ENCODE results near the gene NINL.

The NINL gene

DNA sequence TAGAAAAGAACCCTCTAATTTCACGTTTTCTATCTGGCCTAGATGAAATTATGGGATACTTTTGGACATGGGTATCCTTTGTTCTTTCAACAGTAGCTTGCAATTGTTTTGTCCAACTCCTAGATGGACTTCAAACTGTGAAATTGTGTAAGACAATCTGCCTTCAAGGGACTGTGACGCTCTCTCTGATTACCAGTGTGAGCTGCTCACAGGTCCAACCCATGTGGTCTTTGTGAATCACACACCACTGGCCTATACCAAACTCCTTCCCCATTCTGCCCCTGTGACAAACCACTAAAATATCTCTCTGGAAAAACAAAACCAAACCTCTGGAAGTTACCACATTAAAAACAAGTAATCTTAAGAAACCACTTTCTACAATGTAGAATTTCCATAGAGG is 59.5 kb downstream of the NINL start:
- TF ChIP-seq SUZ12 (IDR thresholded peaks at IDR 0.05; ENCODE audit: extremely low read depth, insufficient read depth, insufficient read length) (no peak), ZNF274 (IDR thresholded peaks at IDR 0.05; ENCODE audit: low read depth, low read length) (no peak), YY1 (IDR thresholded peaks at IDR 0.05; ENCODE audit: insufficient read depth, insufficient read length) (no peak)
- Histone ChIP-seq H3K9ac (ENCODE audit: insufficient read length, low read depth) (no peak overlapping the region), H3K36me3 (ENCODE audit: insufficient read depth, insufficient read length, low read length) (peaks cover 35% of the 10 kb centered on the region), H3K9me3 (ENCODE audit: insufficient read depth, low read length) (no peaks in the 10 kb centered on the region), H3K27me3 (ENCODE audit: insufficient read depth, insufficient read length) (no peaks in the 10 kb centered on the region), H3K4me1 (ENCODE audit: insufficient read depth, insufficient read length) (no peaks in the 10 kb centered on the region), H3K4me3 (ENCODE audit: insufficient read length, low read depth) (no peak overlapping the region)
- no peak for DNase-seq (ENCODE audit: low read depth, low spot score)

DNA sequence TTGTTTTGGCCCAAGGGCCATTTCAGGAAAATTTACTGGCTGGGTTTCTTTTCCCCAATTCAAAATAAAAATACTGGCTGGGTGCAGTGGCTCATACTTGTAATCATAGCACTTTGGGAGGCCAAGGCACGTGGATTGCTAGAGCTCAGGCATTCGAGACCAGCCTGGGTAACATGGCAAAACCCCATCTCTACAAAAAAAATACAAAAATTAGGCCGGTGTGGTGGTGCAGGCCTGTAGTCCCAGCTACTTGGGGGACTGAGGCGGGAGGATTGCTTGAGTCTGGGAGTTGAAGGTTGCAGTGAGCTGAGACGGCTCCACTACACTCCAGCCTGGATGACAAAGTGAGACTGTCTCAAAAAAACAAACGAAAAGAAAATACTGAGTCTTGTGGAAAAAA is 60.0 kb downstream of the NINL start:
- Histone ChIP-seq H3K36me3 (ENCODE audit: insufficient read depth, insufficient read length, low read length) (peaks cover 36% of the 10 kb centered on the region), H3K9ac (ENCODE audit: insufficient read length, low read depth) (no peak overlapping the region), H3K9me3 (ENCODE audit: insufficient read depth, low read length) (no peaks in the 10 kb centered on the region), H3K27me3 (ENCODE audit: insufficient read depth, insufficient read length) (no peaks in the 10 kb centered on the region), H3K4me3 (ENCODE audit: insufficient read length, low read depth) (no peak overlapping the region), H3K4me1 (ENCODE audit: insufficient read depth, insufficient read length) (no peaks in the 10 kb centered on the region)
- TF ChIP-seq ZNF274 (IDR thresholded peaks at IDR 0.05; ENCODE audit: low read depth, low read length) = no peak
- TF ChIP-seq SUZ12 (IDR thresholded peaks at IDR 0.05; ENCODE audit: extremely low read depth, insufficient read depth, insufficient read length) = no peak
- TF ChIP-seq YY1 (IDR thresholded peaks at IDR 0.05; ENCODE audit: insufficient read depth, insufficient read length) = no peak
- DNase-seq (ENCODE audit: low read depth, low spot score) = no peak

DNA sequence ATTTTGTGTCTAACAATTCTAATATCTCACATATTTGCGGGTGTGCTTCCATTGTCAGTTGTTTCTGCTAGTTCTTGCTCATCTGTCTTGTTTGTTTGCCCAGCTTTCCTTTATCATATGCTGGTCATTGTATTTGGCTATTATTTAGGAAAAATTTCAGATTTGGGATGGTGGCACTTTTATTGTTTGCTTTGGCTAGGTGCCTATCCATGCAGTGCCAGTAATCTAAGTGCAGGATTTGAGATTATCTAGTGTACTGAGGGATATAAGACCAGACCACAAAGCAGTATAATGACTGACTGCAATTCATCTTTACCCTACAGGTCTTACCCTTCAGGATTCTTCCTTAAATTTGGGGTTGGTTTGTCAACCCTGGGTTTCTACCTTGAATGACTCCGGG is 63.9 kb downstream of the NINL start:
- DNase-seq (ENCODE audit: low read depth, low spot score) = no peak
- no peak overlapping the region for H3K4me3 ChIP-seq (ENCODE audit: insufficient read length, low read depth)
- peaks cover 11% of the 10 kb centered on the region; the same call in 1 of the 2 replicates for H3K9me3 ChIP-seq (ENCODE audit: insufficient read depth, low read length)
- no peaks in the 10 kb centered on the region for H3K4me1 ChIP-seq (ENCODE audit: insufficient read depth, insufficient read length)
- no peak for TF ChIP-seq SUZ12 (IDR thresholded peaks at IDR 0.05; ENCODE audit: extremely low read depth, insufficient read depth, insufficient read length)
- TF ChIP-seq ZNF274 (IDR thresholded peaks at IDR 0.05; ENCODE audit: low read depth, low read length) = no peak
- no peak for TF ChIP-seq YY1 (IDR thresholded peaks at IDR 0.05; ENCODE audit: insufficient read depth, insufficient read length)
- no peak overlapping the region for H3K9ac ChIP-seq (ENCODE audit: insufficient read length, low read depth)
- no peaks in the 10 kb centered on the region for H3K27me3 ChIP-seq (ENCODE audit: insufficient read depth, insufficient read length)
- H3K36me3 ChIP-seq (ENCODE audit: insufficient read depth, insufficient read length, low read length) = peaks cover 54% of the 10 kb centered on the region

DNA sequence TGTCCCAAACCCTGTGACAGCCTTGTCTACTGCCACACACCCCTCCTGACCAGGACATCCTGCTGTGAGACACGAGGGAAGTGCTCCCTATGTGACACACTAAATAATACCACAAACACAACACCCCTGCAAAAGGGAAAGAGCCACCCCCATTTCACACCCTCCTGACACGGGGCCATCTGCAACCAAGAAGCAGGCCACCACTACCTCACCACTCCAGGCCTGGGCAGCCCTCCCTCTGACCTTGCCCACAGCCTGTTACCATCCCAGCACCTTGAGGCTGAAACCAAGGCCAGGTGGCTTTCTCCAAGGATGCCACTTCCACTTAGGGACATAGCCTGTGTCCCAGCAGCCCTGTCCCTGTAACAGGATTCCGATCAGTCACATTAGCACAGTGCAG is 68.2 kb downstream of the NINL start:
- H3K4me3 ChIP-seq (ENCODE audit: insufficient read length, low read depth) = no peak overlapping the region
- H3K9ac ChIP-seq (ENCODE audit: insufficient read length, low read depth) = no peak overlapping the region
- no peaks in the 10 kb centered on the region for H3K27me3 ChIP-seq (ENCODE audit: insufficient read depth, insufficient read length)
- H3K36me3 ChIP-seq (ENCODE audit: insufficient read depth, insufficient read length, low read length) = peaks cover 68% of the 10 kb centered on the region
- no peak for DNase-seq (ENCODE audit: low read depth, low spot score)
- H3K9me3 ChIP-seq (ENCODE audit: insufficient read depth, low read length) = peaks cover 36% of the 10 kb centered on the region; the same call in 1 of the 2 replicates
- no peaks in the 10 kb centered on the region for H3K4me1 ChIP-seq (ENCODE audit: insufficient read depth, insufficient read length)
- TF ChIP-seq YY1 (IDR thresholded peaks at IDR 0.05; ENCODE audit: insufficient read depth, insufficient read length) (no peak), ZNF274 (IDR thresholded peaks at IDR 0.05; ENCODE audit: low read depth, low read length) (no peak), SUZ12 (IDR thresholded peaks at IDR 0.05; ENCODE audit: extremely low read depth, insufficient read depth, insufficient read length) (no peak)

DNA sequence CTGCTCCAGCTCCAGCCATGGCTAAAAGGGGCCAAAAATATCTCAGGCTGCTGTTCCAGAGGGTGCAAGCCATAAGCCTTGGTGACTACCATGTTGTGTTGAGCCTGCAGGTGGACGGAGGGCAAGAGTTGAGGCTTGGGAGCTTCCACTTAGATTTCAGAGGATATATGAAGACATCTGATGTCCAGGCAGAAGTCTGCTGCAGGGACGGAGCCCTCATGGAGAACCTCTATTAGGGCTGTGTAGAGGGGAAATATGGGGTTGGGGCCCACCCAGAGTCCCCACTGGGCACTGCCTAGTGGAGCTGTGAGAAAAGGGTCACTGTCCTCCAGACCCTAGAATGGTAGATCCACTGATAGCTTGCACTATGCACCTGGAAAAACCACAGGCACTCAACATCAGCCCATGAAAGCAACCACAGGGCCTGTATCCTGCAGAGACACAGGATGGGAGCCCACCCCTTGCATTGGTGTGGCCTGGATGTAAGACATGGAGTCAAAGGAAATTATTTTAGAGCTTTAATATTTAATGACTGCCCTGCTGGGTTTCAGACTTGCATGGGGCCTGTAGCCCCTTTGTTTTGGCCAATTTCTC is 70.5 kb downstream of the NINL start:
- H3K36me3 ChIP-seq (ENCODE audit: insufficient read depth, insufficient read length, low read length) = peaks cover 76% of the 10 kb centered on the region
- H3K27me3 ChIP-seq (ENCODE audit: insufficient read depth, insufficient read length) = no peaks in the 10 kb centered on the region
- no peak overlapping the region for H3K4me3 ChIP-seq (ENCODE audit: insufficient read length, low read depth)
- H3K4me1 ChIP-seq (ENCODE audit: insufficient read depth, insufficient read length) = no peaks in the 10 kb centered on the region
- no peak for TF ChIP-seq YY1 (IDR thresholded peaks at IDR 0.05; ENCODE audit: insufficient read depth, insufficient read length)
- no peak for TF ChIP-seq SUZ12 (IDR thresholded peaks at IDR 0.05; ENCODE audit: extremely low read depth, insufficient read depth, insufficient read length)
- H3K9ac ChIP-seq (ENCODE audit: insufficient read length, low read depth) = no peak overlapping the region
- no peak for DNase-seq (ENCODE audit: low read depth, low spot score)
- peaks cover 36% of the 10 kb centered on the region; the same call in 1 of the 2 replicates for H3K9me3 ChIP-seq (ENCODE audit: insufficient read depth, low read length)

DNA sequence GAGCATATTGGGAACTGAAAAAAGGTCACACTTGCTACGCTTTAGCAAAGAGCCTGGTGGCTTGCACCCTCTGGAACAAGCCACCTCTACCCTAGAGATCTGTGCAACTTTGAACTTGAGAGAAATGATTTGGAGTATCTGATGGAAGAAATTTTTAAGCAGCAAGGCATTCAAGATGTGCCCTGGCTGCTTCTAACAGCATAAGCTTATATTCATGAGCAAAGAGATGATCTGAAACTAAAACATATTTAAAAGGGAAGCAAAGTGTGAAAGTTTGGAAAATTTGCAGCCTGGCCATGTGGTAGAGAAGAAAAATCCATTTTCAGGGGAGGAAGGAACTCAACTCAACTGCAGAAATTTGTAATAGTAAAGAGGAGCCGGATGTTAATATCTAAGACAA is 71.1 kb downstream of the NINL start:
- Histone ChIP-seq H3K9me3 (ENCODE audit: insufficient read depth, low read length) (peaks cover 36% of the 10 kb centered on the region; the same call in 1 of the 2 replicates), H3K36me3 (ENCODE audit: insufficient read depth, insufficient read length, low read length) (peaks cover 83% of the 10 kb centered on the region), H3K27me3 (ENCODE audit: insufficient read depth, insufficient read length) (no peaks in the 10 kb centered on the region), H3K4me1 (ENCODE audit: insufficient read depth, insufficient read length) (no peaks in the 10 kb centered on the region), H3K9ac (ENCODE audit: insufficient read length, low read depth) (no peak overlapping the region), H3K4me3 (ENCODE audit: insufficient read length, low read depth) (no peak overlapping the region)
- TF ChIP-seq ZNF274 (IDR thresholded peaks at IDR 0.05; ENCODE audit: low read depth, low read length) = no peak
- no peak for TF ChIP-seq SUZ12 (IDR thresholded peaks at IDR 0.05; ENCODE audit: extremely low read depth, insufficient read depth, insufficient read length)
- TF ChIP-seq YY1 (IDR thresholded peaks at IDR 0.05; ENCODE audit: insufficient read depth, insufficient read length) = no peak
- DNase-seq (ENCODE audit: low read depth, low spot score) = no peak

DNA sequence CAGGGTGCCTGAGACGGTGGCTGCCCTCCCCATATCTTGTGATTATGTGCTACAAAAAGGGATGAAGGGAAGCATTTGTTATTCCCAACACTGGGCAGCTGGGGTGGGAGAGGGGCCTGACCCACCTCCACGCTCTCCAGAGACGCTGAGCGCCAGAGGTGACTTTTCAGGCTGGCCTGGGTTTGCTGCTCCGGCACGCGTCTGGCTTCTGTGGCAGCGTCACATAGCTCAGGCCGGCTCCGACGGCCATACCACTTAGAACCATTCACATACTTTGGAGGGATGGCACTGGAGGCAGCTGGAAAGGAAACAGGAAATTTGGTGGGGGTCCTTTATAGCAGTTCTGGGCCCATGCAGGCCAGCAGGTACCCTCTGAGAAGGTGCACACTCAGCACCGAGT is 72.6 kb downstream of the NINL start:
- DNase-seq (ENCODE audit: low read depth, low spot score) = no peak
- TF ChIP-seq YY1 (IDR thresholded peaks at IDR 0.05; ENCODE audit: insufficient read depth, insufficient read length) (no peak), SUZ12 (IDR thresholded peaks at IDR 0.05; ENCODE audit: extremely low read depth, insufficient read depth, insufficient read length) (no peak), ZNF274 (IDR thresholded peaks at IDR 0.05; ENCODE audit: low read depth, low read length) (no peak)
- H3K4me3 ChIP-seq (ENCODE audit: insufficient read length, low read depth) = no peak overlapping the region
- peaks cover 36% of the 10 kb centered on the region; the same call in 1 of the 2 replicates for H3K9me3 ChIP-seq (ENCODE audit: insufficient read depth, low read length)
- no peaks in the 10 kb centered on the region for H3K27me3 ChIP-seq (ENCODE audit: insufficient read depth, insufficient read length)
- no peak overlapping the region for H3K9ac ChIP-seq (ENCODE audit: insufficient read length, low read depth)
- peaks cover 94% of the 10 kb centered on the region for H3K36me3 ChIP-seq (ENCODE audit: insufficient read depth, insufficient read length, low read length)
- H3K4me1 ChIP-seq (ENCODE audit: insufficient read depth, insufficient read length) = no peaks in the 10 kb centered on the region
